ENCODE data around the gene PCP2.

The PCP2 gene

GRCh38 chr19:7618771-7619510 lies 14.6 kb downstream of the PCP2 start:
- no peak for DNase-seq

GRCh38 chr19:7618348-7618747 lies 15.2 kb downstream of the PCP2 start:
- no peak for DNase-seq

- no peak for DNase-seq
Observed at GRCh38 chr19:7617735-7618134, 15.8 kb downstream of the PCP2 start.

- DNase-seq = no peak
Observed at GRCh38 chr19:7617172-7617571, 16.3 kb downstream of the PCP2 start.

- no peak for DNase-seq
Observed at GRCh38 chr19:7614859-7615741, 18.4 kb downstream of the PCP2 start.

- no peak for DNase-seq
Observed at GRCh38 chr19:7612282-7613274, 20.9 kb downstream of the PCP2 start.

GRCh38 chr19:7611541-7612279 lies 21.8 kb downstream of the PCP2 start:
- no peak for DNase-seq

- no peak for DNase-seq
Observed at GRCh38 chr19:7610491-7611240, 22.9 kb downstream of the PCP2 start.

- no peak for DNase-seq
Observed at GRCh38 chr19:7607874-7608560, 25.5 kb downstream of the PCP2 start.

GRCh38 chr19:7607212-7607873 lies 26.2 kb downstream of the PCP2 start:
- DNase-seq = no peak

- no peak for DNase-seq
Observed at GRCh38 chr19:7606289-7606688, 27.2 kb downstream of the PCP2 start.

- DNase-seq = no peak
Observed at GRCh38 chr19:7605490-7606222, 27.9 kb downstream of the PCP2 start.

GRCh38 chr19:7603919-7604318 lies 29.6 kb downstream of the PCP2 start:
- no peak for DNase-seq

GRCh38 chr19:7602935-7603497 lies 30.5 kb downstream of the PCP2 start:
- no peak for DNase-seq

GRCh38 chr19:7602240-7602934 lies 31.1 kb downstream of the PCP2 start:
- no peak for DNase-seq

GRCh38 chr19:7600721-7601120 lies 32.8 kb downstream of the PCP2 start:
- DNase-seq = no peak

- DNase-seq = no peak
Observed at GRCh38 chr19:7598180-7598579, 35.3 kb downstream of the PCP2 start.

- DNase-seq = no peak
Observed at GRCh38 chr19:7597689-7598088, 35.8 kb downstream of the PCP2 start.

All from activated effector memory CD4-positive, alpha-beta T cell treated with anti-CD3 and anti-CD28 coated beads, Interleukin-2, amount 50 U/mL, for 16 hours (primary cell).